ENCODE results near the gene NCS1.
A peak's percentile ranks its signal among the peaks of the same experiment; 100 is the strongest.
"Not testable (repeated sequence)": the region's sequence is repeated elsewhere in the genome, so short reads cannot be mapped to it uniquely, and the experiment has no call there.

NCS1 gene

DNA sequence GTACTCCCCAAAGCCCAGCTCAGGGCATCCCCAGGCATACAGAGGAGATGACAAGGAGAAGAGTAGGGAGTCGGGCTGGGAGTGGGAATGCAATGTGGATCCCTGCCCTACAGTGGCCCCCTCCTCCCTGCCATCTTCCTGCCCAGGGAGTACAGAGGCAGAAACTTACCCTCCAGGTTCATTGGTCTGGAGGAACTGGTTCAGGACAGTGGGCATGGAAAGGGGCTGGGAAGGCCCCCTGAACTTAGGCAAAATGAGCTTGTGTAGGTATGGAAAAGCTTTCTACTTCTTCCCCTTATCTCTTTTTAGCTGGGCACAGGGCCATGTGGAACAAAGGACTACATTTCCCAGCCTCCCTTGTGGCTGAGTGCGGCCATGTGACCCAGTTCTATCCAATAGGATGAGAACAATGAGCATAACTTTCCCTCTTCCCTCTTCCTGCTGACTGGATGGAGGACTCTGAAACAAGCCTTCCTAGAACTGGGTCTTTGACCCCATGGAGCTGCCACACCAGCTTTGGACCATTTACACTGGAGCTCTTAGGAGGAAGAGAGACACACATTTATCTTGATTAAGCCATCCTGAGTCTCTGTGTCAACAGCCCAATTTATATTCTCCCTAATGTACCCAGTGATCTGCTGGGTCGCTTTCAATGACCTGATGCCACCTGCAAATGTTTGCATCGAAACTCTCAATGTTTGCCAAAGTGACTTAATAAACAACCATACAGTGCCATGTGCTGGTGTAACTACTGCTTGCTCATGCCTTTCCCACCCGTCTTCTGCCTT, 68.4 kb downstream of the NCS1 start:
- no peak for DNase-seq

DNA sequence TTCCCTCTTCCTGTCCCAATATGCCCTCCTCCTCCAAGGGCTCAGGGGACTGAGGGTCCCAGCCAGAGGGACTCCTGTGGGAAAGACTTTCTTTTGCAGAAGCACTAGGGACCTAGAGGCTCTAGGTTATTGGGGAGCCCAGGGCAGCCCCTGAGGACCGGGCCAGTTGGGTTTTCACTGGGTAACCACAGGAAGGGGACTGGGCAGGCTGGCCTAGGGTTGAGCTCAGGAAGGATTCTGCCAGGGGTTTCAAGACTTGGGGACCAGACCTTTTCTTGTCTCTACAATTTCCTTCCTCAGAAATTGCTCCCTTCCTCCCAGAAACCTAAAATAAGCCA, 69.0 kb downstream of the NCS1 start:
- DNase-seq, result no peak

DNA sequence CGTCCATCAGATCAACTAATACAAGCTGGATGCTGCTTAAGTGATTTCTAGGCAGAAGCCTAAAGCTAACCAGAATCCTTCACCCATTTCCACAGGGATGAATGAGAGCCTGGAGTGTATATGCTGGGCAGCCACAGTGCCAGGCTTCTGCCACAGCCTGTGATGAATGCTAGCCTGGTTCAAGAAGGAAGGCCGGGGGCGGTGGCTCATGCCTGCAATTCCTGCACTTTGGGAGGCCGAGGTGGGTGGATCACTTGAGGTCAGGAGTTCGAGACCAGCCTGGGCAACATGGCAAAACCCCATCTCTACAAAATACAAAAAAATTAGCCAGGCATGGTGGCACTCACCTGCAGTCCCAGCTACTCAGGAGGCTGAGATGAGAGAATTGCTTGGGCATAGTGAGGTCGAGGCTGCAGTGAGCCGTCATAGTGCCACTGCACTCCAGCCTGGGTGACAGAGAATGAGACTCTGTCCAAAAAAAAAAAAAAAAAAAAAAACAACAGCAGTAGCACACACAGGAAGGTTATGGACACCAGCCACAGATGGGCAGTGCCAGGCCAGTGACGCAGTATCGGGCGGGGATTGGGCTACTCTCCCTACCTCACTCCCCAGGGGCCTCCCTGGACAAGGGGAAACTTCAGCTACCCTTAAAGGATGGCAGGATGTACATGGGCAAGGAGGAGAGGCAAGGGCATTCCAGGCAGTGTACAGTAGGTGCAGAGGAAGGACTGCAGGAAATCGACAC, 70.2 kb downstream of the NCS1 start:
- DNase-seq, result no peak

DNA sequence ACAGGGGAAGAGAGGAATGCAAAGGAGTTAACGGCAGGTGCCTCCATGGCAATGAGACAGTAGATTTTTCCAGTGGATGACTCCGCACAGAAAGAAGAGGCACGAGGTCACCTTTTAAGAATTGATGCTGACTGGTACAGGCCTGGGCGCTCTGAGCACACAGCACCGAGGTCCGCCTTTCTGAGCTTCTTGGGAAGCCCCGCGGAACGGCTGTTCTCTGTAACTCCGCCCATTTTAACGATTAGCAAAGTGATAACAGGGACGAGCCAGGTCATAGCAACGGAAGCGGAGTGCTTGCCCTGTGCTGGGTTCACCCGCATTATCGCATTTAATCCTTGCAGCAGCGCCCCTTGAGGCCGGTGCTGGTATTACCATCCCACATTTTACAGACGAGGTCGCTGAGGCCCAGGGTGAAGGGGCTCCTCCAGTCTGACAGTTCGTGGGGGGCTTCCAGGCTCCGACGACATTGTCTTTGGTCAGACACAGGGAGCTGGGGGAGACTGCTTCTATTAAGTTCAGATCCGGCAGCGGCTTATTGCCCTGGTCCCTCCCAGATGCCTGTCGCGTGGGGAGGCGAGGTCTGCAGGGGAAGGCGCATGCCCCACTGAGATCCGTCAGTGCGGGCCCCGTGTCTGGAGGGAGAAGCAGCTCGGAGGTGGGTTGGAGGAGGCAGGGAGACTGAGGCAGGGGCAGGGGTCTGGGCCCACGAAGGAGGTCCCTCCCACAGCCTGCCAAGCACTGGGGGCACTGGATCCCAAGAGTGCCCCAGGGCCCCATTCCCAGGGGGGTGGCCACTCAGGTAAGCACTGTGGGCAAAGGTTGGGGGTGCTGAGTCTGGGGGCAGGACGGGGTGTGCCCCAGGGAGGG, 71.0 kb downstream of the NCS1 start:
- peak; percentile 66 for DNase-seq

DNA sequence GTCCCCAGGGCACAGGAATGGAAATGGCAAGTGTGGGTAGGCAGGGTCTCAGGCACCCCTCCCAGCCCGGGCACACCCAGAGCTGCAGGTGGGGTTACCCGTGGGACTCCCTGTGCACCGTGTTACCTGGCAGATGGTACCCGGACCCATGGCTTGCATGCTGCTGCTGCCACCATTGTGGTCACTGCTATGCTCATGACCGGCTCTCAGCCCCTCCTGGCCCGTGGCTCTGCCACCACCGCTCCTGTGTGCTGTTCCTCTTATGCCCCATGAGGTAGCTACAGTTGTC, 71.6 kb downstream of the NCS1 start:
- DNase-seq, result no peak

DNA sequence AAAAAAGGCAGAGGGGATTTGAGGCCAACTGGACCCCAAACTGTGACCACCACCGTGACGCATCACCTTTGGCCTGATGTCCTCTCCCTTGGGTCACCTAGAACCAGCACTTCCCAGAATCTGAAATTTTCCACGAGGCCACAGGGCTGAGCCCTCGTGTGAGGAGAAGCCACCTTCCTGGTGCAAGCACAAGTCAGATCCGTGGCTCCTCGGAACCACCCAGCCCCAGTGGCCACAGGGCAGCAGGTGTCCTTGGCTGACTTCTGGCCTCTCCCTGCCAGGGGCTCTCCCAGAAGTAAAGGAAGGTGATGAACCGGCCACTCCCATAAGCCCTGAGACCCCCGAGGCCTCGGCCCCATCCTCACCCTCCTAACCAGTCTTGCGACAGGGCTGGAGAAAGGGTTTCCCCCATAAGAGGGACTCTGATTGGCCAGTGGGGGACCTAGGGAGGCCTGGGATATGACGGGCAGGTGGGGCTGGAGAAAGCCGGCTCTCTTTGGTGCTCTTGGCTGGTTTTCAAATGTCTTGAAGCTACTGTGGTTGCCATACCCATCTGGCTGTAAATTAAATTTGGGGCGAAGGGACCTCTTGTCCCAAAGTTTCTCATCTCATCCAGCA, 72.5 kb downstream of the NCS1 start:
- no peak for DNase-seq

DNA sequence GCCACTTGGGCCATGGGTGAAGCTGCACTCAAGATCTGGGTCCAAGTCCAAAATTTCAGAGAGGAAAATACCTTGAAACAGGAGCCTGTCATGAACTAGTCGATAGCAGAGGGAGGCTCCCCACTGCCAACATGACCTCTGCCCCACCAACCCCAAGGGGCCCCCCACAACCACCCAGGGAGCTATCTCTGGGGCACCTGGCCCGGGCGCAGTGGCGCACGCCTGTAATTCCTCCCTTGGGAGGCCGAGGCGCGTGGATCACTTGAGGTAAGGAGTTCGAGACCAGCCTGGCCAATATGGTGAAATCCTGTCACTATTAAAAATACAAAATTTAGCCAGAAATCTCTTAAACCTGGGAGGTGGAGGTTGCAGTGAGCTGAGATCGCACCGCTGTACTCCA, 73.3 kb downstream of the NCS1 start:
- no peak for DNase-seq

DNA sequence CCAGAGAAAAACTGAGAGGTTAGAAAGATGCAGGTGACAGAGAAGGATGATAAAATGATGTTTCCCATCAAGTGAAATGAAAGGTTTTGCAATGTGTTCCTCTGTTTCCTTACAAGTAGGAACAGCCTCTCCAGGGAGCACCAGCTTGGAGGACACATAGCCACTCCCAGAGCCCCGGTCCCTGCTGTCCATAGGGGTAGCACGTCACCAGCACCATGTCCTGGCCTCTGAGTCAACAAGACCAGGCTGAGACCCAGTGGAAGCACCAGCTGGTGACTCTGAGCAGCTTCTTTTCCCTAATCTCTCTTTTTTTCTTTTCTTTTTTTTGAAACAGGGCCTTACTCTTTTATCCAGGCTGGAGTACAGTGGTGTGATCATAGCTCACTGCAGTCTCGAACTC, 73.9 kb downstream of the NCS1 start:
- DNase-seq, result no peak

DNA sequence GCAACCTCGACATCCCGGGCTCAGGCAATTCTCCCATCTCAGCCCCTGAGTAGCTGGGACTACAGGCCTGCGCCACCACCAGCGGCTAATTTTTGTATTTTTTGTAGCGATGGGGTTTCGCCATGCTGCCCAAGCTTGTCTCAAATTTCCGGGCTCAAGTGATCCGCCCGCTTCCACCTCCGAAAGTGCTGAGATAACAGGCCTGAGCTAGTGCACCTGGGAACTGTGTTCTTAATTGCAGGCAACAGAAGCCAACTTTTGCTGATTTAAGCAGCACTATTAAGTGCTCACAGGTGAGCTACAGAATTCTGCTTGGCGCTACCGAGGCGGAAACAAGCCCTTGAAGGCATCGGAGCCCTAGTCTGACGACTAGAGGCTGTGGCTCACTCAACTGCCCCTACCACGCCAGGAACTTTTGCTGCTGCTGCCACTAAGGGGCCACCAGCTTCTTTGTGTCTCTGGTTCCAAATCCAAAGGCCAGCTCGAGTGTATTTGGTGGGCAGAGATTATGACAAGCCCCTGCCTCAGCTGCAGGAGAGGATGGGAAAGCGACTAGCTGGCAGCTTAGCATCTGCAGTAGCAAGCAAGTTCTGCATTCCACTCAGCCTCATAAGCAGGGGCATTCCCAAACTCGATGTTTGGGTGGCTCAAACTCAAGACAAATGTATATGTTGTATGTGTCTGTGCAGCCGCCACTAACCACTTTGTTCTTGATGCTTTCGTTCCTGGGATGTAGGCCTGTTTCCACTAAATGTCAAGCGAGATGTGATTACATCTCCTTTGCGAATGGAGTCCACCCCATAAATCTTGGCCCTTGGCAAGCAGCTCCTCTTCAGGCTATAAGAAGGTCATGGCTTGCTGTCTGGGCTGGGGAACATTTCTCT, 82.8 kb downstream of the NCS1 start:
- no peak for DNase-seq

DNA sequence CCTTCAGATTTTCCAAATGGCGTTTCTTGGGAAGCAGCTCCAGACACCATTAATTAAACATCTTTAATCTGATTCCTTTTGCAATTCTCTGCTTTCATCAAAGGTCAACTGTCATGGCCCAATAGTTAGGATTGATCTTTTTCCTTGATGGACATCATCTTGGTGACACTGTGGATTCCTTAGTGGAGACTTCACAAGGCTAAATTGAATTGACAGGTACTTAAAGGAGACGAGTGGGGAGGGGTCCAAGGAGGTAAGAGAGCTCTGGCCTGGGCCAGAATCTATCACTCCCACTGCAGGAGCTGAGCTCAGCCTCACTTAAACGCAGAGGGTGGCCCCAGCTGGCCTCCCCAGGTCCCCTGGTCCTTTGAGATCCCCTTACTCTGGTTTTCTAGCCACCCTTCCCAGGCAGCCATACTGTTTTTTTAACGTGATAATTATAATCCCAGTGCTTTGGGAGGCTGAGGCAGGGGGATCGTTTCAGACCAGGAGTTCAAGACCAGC, 83.5 kb downstream of the NCS1 start:
- no peak for DNase-seq

DNA sequence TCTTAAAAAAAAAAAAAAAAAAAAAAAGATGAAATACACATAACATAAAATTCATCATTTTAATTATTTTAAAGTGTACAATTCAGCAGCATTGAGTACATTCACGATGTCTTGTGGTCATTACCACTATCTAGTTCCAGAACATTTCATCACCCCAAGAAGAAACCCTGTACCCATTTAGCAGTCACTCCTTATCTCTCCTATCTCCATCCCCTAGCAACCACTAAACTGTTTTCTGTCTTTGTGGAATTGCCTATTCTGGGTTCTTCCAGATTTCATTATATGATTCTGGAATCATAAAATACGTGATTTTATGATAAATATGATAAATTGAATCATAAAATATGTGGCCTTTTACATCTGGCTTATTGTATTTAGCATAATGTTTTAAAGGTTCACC, 84.4 kb downstream of the NCS1 start:
- no peak for DNase-seq

DNA sequence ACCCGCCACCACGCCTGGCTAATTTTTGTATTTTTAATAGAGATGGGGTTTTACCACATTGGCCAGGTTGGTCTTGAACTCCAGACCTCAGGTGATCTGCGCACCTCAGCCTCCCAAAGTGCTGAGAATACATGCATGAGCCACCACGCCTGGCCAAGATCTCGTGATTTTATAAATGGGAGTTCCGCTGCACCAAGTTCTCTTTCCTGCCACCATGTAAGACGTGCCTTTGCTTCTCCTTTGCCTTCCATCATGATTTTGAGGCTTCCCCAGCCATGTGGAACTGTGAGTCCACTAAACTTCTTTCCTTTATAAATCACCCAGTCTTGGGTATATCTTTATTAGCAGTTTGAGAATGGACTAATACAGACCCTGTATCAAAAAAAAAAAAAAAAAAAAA, 85.9 kb downstream of the NCS1 start:
- not testable (repeated sequence) for DNase-seq

DNA sequence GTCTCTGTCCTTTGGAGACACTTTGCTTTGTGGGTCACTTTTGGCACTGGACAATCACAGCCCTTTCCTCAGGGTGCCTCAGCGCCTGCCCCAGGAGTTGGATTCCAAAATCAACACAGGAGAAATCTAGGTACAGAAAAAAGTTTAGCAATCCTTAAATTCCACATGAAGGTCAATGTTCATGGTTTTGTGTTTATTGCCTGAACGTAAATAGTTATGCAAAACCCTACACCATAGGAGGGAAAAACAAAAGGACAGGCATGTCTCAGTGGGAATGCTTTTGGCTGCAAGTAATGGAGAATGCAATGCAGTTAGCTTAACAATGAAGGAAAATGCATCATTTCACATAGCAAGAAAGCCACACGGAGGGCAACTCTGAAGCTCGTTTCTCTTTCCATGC, 86.8 kb downstream of the NCS1 start:
- no peak for DNase-seq

DNA sequence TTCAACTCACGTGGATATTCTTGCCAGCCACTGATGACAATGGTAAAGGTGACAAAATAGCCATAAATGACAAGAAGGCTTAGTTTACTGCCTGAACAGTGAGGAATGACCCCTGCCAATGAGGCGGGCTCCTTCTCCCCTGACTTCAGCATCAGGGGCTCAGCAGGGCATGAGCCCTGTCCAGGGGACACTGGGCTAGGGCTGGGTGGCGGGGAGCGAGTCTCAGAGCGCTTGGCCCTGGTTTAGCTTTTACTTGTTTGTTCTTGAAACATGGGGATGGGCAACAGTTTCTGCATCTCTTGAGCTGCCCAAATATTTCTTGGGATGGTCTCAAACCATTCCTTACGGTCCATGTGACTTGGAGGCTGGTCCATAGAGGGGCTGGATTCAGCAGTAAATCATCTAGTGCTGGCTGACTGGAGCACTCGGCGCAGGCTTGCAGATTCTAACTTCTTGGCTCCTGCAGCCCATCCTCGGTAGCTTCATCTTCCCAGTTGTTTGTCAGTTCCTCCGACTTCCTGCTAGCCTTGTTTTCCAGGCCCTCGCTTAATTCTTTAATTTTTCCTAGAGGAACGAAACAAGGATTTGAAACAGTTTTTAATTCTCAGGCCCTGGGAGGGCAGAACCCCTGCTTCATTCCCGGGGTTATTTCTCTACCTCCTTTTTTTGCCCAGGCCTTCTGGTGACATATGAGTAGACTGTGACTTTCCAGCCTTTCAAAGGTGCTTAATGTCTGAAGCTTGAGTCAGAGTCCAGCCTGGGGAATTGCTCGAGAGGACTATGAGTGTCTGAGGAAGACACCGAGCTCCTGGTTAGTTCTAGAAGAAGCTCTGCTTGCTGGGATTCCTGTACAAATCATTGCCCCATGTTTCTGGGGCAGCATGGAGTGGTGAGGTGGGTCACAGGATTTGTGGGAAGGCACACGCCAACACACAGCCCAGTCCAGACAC, 88.9 kb downstream of the NCS1 start:
- DNase-seq, result no peak

DNA sequence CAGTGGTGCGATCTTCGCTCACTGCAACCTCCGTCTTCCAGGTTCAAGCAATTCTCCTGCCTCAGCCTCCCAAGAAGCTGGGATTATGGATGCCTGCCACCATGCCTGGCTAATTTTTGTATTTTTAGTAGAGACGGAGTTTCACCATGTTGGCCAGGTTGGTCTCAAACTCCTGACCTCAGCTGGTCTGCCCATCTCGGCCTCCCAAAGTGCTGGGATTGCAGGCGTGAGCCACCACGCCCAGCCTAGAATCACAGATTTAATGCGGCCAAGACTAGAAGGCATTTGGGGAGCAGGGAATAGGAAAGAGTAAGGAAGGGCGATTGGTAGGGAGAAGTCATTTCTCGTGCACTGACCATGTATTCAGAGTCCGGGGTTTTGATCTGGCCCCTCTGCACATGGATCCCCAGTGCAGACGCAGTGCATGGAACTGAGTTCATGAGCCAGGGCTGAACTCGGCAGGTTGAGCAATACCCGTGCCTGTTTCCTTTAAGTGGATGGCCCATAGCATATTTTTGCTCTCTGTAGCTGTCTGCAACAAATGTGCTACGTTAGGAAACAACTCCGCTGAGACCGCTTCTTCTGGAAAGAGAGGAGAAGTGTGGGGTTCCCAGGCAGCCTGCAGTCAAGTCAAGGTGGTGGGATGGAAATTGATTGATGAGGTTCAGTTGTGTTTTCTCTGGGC, 90.0 kb downstream of the NCS1 start:
- no peak for DNase-seq

DNA sequence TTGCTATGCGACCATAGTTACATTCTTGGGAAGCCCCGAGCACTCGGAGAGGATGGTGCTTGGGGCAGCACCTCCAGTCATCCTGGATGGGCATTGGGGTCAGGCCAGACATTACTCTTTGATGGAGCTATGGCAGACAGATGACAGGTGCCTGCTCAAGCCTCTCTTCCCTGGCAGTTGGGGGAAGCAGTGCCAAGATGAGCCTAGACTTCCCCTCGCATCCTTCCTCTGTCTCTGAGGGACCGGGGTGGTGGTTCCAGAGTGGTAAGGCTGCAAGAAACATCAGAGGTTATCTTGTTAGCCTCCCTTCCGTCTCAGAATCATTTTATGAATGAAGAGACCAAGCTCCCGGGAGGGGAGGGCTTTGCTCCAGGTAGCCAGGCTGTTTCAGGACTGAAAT, 90.6 kb downstream of the NCS1 start:
- no peak for DNase-seq

DNA sequence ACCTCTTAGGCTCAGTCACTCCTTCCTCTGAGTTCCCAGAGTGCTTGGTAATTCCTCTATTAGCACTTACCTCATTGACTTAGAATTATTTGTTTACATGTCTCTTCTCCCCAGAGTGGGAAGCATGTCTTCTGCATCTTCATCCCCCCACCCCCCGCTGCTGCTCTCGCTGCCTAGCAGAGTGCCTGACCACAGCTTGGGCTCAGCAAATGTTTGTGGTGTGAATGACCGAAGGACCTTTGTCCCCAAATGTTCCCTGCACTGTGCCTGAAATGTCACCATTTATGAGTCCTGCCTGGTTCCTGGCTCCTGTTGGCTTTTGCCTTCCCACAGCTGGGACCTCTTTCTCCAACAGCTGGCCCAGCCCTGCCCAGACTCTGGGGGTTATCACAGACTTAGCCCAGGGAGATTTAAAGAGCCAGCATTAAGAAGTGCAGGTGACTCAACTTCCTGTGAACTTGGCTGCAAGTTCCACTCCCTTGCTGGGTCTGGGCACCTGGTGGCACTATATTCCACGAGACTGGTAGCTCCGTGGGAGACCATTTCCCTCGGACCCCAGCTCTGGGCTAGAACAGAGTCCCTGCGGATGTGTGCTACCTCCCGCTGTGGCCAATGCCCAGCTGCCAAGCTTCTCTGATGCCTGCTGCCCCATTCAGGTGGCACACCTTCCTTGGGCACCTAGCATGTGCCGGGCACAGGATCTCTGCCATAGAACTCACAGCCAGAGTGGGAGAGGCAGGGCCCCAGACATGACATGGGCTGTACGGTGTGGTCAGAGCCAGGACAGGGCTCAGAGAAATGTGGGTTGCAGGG, 91.6 kb downstream of the NCS1 start:
- DNase-seq, result peak; percentile 59

DNA sequence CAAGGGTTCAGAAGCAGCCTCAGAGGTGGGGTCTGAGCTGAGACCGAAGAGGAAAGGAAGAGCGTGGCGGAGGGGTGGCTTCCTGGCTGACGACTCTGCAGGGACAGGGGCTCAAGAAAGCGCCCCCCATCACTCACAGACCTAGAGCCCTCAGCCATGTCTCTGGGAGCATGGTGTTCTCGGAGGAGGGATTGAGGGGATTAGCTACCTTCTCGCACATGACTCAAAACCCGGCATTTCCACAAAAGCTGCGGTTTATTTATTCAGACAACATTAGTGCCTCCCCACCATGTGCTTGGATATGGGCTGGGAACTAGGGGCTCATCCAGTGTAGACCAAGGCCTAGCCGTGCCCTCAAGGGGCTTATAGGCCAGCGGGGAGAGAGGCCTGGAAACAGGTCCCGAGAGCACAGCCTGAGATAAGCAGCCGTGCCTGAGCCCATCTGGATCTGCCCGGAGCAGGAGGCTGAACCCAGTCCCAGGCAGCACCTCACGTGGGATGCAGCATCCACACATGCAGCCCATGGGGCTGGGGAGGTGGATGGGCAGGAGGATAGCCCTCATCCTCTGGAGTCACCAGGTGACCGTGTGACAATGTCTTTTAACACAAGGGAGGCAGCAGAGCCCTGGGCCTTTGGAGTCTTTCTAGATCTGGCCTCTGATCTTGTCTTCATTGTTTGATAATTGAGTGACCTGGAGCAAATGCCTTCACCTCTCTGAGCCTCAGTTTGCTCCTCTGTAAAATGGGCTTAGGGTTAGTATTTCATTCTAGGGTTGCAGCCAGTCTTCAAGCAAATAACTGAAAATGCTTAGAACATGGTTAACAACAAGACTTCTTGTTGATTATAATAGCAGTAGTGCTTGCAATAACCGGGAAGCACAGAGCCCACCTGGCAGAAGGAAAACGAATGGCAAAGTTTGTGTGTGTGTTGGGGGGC, 92.5 kb downstream of the NCS1 start:
- no peak for DNase-seq

Measured in 8988T (cell line).